AG09319 (cell line): Measurements from ENCODE around the gene KCND3.
A peak's percentile ranks its signal among the peaks of the same experiment; 100 is the strongest.

ENCODE experiments used
- DNase-seq: peaks from one replicate; pipeline ENCODE4 v3.0.0-alpha.2; 2010; ENCODE audit warnings: low read depth; ENCODE audit errors: extremely low read depth
- CTCF ChIP-seq: IDR thresholded peaks from 2 replicates; pipeline ENCODE4 v1.5.1; 2011; ENCODE audit warnings: low read depth, mild to moderate bottlenecking, inconsistent platforms, low read length, moderate library complexity

Gene KCND3

GRCh38 chr1:111735858-111736544, 253.5 kb downstream of the KCND3 start:
- DNase-seq = no peak
- no peak for TF ChIP-seq CTCF

GRCh38 chr1:111735321-111735720, 254.1 kb downstream of the KCND3 start:
- DNase-seq = no peak
- TF ChIP-seq CTCF = no peak

- no peak for TF ChIP-seq CTCF
- DNase-seq = no peak
Observed at GRCh38 chr1:111734856-111735255, 254.6 kb downstream of the KCND3 start.

GRCh38 chr1:111734426-111734825, 255.0 kb downstream of the KCND3 start:
- TF ChIP-seq CTCF = no peak
- no peak for DNase-seq

- TF ChIP-seq CTCF = no peak
- DNase-seq = no peak
Observed at GRCh38 chr1:111733992-111734341, 255.5 kb downstream of the KCND3 start.

GRCh38 chr1:111733183-111733991, 256.1 kb downstream of the KCND3 start:
- DNase-seq = peak; percentile 46
- no peak for TF ChIP-seq CTCF

- no peak for DNase-seq
- no peak for TF ChIP-seq CTCF
Observed at GRCh38 chr1:111732718-111733117, 256.8 kb downstream of the KCND3 start.
